ENCODE measurements around the gene PTGS1.
"Not testable (repeated sequence)": the region's sequence is repeated elsewhere in the genome, so short reads cannot be mapped to it uniquely, and the experiment has no call there.

Gene PTGS1

DNA sequence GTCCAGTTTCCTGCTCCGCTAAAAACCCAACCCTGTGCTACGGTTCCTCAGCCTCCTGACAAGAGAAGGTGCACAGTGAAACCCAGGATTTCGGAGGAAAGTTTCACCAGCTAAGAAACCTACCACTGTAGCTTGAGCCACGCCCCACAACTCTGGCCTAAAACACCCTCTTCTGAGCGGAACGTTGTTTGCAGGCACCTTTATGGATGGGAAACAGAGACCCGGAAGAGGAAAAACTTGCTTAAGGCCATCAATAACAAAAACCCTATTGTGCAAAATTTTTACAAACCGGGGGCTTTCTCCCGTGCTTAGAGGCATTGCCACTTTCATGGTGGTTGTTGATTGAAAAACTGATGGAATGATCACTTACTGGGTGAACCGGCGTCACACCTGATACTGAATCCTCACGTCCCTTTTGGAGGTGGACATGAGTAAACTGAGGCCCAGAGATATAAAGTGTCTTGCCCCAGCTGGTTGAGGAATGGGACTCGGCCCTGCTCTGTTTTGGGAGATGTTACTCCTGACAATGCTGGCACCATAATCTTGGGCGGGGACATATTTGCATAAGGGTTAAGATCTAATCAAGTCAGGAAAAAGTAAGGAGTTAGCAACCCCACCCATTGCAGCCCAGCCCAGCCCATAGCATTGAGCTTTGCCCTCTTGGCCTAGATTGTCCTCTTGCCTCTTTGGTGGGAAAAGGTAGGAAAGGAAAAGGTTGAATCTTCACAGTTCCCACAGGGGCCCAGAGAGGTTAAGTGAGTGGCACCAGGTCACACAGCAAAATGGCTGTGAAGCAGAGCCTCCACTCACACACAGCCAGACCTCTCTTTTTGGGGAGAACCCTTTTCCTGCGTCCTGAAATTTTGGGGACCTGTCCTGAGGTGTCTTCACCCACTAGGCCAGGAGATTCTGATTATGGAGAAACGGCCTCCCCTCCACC lies 23.2 kb upstream of the PTGS1 start:
- no peak for DNase-seq

DNA sequence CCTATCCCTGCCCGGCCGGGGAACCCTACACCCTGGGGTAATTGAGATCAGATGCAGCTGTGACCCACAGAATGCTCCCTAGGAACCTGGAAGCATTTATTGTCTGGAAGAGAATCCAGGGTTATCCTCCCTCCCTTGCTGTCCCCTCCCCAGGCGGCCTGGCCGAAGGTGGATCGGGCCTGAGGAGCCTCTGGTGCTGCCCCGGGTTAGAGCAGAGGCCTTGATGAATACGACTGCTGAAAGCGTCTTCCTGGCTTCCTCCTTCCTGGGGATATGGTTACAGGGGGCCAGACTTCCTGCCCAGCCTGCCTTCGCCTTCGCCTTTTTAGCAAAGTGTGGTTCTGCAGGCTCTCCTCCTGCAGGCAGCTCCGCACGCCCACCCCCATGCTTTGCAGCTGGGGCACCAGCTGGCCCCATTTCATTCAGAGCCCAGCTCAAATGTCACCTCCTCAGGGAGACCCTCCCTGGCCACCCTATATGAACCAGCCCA lies 22.5 kb upstream of the PTGS1 start:
- DNase-seq = no peak

DNA sequence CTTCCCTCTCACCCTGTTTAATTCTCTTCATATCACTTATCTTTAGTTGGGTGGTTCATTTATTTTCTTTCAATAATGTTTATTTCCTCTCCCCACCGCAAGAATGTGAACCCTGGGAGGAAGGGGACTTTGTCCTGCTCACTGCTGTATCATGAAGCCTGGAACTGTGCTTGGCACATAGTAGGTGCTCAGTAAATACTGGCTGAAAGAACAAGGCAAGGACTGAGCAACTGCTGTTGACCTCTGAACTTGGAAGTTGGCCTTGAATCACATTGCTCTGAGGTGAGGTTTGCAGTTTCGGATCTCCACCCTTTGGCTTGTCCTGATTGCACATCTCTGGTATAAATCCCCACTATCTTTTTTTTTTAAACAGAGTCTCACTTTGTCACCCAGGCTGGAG lies 22.0 kb upstream of the PTGS1 start:
- DNase-seq = no peak

DNA sequence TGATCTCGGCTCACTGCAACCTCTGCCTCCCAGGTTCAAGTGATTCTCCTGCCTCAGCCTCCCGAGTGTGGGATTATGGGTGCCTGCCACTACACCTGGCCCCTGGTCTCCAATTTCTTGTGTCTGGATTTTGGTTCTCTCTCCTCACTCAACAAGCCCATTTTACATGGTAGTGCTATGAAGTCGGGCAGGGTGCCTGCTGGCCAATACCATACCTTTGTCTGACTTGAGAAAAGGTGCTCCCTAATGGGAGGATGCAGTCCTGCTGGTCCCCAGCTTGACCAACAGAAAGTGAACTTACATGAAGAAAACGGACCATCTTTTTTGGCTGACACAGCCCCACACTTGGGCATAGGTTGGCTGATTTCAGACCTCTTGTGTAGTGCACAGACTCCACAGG lies 21.6 kb upstream of the PTGS1 start:
- no peak for DNase-seq

DNA sequence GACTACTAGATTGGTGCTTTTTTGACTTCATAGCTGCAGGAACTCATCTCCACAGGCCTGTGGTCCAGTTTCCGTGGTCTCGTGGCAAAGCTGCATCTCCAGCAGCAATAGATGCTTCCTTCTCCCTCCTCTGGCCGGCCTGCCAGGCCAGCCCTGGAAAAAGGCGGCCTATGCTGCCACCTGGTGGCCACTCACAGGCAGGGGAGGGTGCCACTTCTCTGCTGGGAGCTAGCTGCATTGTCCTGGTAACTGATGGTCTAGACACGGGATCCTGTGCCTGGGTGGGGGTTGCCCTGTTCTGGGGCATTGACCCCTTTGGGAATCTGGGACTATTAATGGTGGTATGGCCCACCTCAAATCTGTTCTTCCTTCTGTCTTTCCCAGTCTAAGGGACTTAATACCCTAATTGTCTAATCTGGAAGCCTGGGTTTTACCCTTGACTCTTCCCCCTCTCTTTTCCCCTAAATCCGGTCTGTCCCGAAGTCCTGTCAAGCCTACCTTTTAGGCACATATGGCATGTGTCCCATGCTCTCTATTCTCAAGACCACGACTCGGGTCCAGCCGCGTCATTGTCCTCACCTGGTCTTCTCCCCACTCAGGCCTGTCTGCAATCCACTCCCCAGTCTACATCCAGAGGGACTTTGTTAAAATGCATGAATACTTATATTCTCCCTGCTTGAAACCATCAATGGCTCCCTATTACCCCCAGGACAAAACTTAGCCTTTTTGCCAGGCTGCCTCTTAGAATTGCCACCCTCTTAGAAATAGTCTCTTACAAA lies 20.1 kb upstream of the PTGS1 start:
- peak; percentile 65 to 69 for DNase-seq

DNA sequence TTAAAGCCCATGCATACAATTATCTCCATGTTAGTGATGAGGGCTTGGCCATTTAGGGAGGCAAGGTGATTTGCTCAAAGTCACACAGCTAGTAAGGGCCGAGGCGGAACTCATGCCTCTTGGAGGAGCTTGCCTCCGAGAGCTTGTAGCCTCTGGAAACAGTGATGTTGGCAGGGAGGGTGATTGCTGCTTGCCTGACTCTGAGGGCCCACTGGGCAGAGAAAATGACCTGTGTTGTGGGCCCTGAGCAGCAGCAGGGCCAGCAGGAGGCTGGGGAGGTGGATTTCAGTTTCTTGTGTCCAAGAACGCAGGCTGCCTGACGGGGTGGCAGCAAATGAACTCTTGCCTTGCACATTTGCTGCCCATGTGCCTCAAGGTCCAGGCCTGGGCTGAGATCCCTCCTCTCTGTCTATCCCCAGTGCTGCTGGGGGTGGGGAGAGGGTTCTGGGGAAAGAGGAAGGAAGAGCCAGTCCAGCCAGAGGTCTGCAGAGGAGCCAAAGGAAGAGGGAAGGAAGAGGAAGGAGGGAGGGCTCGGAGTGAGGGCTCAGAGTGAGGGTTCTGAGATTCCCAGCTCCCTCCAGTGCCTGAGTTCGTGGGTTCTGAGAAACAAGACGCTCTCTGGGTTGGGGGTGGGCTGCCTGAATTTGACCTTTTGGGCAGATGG lies 16.2 kb upstream of the PTGS1 start:
- no peak for DNase-seq

DNA sequence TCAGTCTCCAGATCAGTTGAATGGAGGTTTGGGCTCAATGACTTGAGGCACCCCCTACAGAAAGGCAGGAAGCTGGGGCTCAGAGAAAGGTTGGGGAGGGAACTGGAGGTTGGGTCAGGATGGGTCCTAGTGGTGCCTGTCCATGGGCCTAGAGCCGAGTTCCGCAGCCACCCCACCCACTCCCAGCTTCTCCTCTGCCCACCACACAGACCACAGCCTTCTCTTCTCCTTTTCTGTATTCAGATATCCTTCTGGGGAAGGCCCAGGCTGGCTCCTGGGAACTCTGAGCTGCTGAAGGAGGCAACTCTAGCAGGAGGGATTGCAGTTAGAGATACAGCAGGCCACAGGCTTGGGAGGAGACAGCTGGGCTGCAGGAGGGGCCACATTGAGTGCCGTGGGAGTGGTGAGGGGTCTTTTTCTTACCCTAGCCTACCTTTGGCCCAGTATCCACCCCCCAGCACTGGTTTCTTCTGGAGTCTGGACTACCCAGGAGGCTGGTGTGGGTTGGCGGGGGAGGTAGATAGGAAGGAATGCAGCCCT lies 15.4 kb upstream of the PTGS1 start:
- no peak for DNase-seq

DNA sequence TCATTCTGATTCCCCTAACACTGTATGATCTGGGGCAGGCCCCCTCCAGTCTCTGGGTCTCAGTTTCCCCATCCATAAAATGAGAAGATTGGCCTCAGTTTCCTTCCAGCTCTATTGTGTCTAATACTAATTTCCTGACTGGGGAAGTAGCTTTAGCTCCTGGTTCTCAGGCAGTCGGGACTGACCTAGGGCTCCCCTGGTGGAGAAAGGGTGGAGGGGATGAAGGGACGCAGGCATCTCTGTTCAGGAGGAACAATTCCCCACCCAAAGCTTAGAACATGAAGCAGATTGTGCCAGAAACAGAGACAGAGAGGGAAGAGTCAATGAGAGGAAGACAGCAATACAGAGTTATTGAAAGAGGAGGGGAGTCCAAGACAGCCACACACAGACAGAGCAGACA lies 14.2 kb upstream of the PTGS1 start:
- DNase-seq = no peak

DNA sequence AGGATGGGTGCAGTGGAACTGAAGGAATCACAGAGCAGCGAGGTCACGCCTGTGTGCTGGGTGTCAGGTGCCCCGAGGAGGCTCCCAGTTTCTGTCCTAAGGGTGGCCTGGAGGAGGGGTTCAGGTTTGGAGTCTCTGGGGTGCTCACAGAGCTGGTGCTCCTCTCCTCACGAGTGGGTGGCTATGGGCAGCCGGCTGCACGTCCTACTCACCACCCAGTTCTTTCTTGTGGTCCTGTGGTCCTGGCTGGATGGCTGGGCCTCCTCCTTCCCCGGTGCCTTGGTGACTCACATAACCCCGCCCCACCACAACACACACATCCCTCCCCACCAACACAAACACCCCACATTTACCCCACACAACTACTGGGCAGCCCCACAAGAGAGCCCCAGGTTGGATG lies 9.9 kb upstream of the PTGS1 start:
- no peak for DNase-seq

DNA sequence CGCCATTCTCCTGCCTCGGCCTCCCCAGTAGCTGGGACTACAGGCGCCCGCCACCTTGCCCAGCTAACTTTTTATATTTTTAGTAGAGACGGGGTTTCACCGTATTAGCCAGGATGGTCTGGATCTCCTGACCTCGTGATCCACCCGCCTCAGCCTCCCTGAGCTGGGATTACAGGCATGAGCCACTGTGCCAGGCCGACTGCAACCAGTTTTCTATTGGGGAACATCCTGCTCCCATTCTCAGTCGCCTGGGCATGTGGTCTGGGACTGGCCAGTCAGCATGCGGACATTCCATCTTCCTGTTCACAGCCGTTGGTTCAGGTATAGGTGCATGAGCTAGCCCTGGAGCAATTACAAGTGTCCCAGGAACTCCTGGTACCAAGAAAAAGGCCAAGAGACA lies 7.7 kb upstream of the PTGS1 start:
- DNase-seq = not testable (repeated sequence)

DNA sequence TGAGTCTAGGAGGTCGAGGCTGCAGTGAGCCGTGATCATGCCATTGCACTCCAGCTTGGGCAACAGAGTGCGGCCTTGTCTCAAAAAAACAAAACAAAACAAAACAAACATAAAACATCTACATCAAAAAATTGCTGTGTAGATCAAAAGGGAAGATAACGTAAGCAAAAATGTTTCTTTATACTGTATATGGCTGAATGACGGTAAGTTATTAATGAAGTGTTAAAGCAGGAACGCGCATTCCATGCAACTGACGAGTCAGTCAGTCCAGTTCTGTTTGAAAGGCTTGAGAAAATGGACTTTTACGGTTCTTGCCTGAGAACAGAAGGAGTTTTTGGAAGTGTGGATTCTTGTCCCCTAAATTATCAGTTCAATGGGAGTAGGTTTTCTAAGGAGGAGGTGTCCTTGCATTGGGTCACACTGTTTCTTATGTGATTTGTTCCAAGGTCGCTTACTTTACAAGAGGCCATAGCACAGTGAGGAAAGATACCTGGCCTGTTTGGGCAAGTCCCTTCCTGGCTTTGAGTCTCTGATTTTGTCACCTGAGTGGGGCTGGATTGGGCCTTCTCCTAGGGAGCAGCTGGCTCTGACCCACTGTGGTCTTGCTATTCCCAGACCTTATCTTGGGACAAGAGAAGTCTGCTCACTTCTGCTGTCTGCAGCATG lies 6.6 kb upstream of the PTGS1 start:
- no peak for DNase-seq

DNA sequence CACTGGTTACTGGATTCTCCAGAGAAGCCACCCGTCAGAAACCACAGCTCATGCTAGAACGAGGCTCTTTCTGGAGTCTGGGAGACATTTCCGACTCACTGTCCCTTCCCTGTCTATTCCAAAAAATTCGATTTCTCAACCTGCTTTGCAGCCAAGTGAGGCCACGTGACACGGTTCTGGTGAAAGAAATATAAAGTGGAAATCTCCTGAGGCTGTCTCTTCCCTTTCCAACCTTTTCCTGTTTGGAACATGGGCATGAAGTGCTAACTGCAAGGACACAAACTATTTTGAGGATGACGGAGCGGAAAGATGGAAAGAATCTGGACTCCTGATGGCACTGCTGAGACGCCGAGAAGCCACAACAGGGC lies 6.1 kb upstream of the PTGS1 start:
- DNase-seq = no peak

DNA sequence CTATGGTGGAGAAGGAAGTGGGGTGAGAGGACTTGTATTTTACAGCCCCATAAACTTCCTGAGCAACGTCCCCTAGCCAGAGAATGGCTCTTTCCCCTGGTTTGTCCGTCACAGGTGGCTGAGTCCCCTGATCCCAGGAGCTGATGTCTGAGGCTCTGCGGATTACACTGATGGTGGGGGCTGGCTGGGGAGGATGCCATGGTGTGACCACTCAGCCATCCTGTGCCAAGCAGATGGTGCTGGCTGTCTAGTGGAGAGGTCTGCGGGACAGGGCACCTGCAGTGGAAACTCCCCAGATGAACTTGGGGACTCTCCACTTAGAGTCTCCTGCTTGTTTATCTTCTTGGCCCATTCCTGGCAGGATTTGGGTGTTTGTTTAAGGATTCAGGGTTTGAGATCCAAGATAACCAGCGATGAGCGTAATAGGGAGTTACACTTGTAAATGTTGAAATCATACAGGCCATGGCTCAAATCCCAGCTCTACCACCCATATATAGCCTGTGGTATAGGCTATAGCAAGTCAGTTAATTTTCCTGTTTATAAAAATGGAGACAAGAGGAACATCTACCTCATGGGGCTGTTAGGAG lies 4.7 kb upstream of the PTGS1 start:
- no peak for DNase-seq

DNA sequence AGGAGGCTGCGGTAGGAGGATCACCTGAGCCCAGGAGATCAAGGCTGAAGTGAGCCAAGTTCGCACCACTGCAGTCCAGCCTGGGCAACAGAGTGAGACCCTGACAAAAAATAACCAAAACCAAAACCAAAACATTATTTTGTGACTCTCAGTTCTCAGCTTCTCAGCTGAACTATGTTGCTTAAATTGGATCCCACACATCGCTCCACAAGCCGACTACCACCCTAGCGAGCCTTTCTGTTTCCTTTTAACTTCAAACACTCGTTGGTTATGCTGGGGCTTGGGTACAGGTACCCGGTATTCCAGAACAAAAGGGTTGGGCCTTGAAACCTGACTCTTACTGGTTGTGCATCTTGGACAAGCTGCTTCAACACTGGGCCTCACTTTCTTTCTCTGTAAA lies 3.8 kb upstream of the PTGS1 start:
- DNase-seq = no peak

DNA sequence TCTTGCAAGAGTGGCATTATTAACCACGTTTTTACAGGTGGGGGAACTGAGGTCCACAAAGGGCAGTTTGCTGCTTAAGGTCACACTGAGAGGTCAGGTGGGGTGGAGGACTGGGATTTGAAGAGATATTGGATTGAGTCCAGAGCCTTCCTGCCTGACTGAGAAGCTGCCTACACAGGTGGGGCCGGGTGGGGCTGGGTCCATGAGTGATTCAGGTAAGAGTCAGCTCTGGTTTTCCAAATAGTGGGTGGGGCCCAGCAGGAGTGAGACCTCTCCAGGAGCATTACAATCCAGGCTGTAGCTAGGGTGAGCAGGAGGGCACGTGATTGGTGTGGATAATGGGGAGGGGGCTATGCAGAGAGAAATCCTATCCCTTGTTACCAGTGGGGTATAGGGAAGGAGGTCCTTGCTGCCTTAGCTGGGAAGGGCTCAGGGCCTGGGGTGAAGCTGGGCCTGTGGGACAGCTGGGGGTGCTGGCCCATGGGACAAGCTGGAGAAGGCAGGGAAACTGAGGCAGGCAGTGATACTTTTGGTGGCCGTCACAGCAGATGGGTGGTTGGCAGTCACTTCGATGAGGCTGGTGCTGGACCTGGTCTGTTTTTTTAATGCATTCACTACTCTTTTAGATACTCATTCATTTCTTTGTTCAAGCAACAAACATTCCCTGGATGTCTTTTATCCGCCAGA lies 2.9 kb upstream of the PTGS1 start:
- DNase-seq = no peak

DNA sequence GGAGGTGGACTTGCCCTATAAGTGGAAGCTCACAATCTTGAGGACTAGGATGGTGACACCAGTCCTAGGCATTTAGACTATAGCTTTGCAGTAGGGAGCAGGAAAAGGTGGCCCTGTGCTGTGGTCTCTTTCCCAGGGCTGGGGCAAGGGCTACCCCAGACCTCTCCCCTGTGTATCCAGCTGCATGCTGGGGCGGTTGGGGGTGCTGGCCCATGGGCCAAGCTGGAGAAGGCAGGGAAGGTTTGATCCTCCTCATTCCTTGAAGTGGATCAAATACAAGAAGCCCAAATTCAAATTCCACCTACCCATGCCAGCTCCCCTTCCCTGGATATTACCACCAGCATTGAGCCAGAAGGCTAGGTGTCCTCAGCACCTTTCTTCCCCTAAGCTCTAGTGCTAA lies 2.2 kb upstream of the PTGS1 start:
- DNase-seq = no peak

DNA sequence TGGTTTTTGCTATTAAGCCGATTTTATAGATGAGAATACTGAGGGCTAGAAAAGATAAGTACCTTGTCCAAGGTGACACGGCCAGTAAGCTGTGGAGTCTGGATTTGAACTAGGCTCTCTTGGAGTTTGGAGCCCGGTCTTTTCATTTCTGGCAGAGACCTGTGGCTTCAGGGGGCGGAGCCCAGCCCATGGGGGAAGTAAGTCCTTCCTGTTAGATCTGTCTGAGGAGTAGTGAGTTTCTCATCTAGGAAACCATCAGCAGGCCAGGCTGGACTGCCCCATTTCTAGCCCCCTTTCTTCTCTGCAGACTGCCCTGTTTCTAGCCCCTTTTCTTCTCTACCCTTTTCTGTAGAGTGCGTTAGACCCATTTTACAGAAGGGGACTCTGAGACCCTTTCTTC lies 521 bp upstream of the PTGS1 start:
- no peak for DNase-seq

DNA sequence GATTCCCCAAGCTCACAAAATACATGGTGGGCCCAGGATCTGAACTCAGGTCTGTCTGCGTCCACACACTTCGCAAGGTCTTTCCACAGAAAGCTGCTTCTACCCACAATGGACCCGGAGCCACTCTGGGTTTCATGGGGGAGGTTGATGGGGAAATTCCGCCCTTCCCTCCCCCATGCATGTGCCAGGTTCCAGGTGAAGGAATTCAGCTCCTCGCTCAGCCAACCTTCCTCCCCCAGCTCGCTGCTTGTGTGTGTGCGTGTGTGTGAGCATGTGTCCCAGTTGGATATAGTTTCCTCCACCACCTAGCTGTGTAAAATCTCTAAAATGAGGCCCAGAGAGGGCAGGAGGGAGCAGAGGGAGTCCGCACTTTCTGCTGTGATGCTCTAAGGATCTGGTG lies 1.0 kb downstream of the PTGS1 start:
- no peak for DNase-seq

DNA sequence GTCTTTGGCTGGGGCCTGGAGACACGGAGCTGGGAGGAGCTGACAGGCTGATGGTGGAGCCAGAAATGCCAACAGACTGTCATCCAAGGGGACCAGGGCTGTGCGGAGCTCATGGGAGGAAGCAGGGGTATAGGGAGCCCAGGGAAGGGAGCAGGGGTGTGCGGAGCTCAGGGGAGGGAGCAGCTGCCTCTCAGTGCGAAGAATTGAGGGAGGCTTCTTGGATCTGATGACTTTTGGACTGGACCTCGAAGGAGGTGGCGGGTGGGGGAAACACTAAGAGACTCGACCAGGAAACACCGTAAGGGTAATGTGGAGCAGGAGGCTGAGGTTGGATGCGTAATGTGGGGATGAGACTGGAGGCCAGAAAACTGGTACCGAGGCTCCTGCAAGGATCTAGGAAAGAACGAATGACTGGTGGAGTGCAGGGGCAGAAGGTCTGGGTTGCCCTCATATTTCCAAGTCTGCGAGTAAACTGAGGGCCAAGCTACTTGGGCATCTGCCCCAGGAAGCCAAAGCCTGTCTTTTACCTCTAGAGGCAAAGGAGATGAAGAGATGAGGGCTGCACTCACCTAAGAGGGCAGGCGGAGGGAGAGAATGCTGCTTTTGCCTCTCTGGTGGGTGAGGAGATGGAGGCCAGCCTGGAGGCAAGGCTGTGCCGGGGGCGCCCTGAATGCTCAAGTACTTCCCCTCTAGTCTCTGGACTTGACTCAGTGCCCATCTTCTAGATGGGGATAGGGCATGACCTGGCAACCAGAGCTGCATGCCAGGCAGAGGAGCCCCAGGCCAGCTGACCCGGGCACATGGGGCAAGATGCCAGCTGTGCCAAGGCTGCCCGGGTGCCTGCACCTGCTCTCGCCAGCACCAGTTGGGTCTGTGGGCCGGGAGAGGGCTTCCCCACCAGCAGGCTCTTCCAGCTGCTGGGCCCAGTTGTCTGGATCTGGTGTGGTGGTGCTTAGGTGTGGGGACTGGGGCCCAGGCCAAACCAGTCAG lies 2.3 kb downstream of the PTGS1 start:
- DNase-seq = no peak

DNA sequence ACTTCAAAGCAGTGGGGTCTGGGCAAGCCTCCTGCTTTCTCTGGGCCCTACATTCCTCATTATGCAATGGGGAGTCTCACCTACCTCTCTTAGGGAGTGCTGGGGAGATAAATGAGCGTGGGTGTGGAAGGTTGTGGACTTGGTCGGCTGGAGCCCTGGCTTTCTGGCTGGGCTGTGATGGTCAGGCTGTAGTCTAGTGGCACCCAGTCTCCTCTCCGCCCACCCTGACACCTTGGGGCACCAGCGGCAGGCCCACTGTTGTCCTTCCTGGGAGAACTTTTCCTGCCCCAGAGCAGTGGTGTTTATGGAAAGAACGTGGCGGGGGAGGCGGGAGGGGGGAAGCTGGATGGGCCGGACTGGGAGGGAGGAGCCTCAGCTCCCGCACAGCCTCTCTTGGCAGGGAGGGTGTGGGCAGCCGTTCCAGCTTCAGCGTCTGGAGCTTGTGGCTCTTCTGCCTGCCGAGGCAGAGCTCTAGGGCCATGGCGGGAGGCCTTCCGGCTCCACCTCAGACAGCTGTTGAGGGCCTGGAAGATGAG lies 4.1 kb downstream of the PTGS1 start:
- DNase-seq = no peak
